GM18519 (cell line): ENCODE measurements around the gene TCF12.

Experiments used
- ATAC-seq: cut with Tn5 transposase; IDR thresholded peaks from one replicate; pipeline ENCODE4 v1.9.1; 2021; ENCODE audit warnings: mild to moderate bottlenecking, moderate library complexity; ENCODE audit not compliant: unreplicated experiment, low FRiP score

Gene TCF12

GRCh38 chr15:56918046-56918938 lies at the start of gene TCF12:
Gene TCF12 (plus strand): TSS chr15:56918644. CDS start chr15:56919914, 1,270 bp downstream.
- peak; percentile 54 for ATAC-seq

- no peak for ATAC-seq
These were observed 48.9 kb upstream of the TCF12 start for GRCh38 chr15:56869573-56869972.

- no peak for ATAC-seq
These were observed 47.3 kb upstream of the TCF12 start for GRCh38 chr15:56871185-56871584.

GRCh38 chr15:56871867-56872266 lies 46.6 kb upstream of the TCF12 start:
- ATAC-seq = no peak

DNA sequence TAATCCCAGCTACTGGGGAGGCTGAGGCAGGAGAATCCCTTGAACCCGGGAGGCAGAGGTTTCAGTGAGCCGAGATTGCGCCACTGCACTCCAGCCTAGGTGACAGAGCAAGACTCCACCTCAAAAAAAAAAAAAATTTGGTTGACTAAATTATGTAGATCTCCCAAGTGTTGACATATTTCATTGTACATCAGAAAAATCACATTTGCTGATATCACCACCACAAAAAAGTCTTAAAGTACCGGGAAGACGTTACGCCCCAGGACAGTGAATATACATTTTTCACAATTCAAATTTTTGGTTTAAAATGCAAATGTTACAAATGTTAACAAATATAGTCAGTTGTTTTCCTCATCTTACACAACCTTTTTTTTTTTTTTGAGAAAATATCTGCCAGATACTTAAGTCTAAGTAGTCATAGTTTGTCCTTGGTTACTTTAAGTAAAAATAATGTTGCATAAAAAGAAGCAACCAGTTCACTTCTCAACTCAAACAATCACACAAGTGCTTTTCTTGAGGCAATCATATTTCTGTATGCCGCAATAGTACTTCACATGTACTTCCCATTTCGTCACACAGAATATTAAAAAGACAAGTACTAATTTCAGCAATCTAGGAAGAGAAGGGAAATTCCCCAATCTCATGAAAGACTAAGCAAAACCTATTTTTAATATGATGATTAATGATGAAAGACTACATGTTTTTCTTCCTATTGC lies 41.0 kb upstream of the TCF12 start:
- no peak for ATAC-seq

GRCh38 chr15:56879502-56879901 lies 38.9 kb upstream of the TCF12 start:
- ATAC-seq = no peak

- no peak for ATAC-seq
These were observed 35.4 kb upstream of the TCF12 start for GRCh38 chr15:56883088-56883487.

- no peak for ATAC-seq
These were observed 32.0 kb upstream of the TCF12 start for GRCh38 chr15:56886363-56886931.

DNA sequence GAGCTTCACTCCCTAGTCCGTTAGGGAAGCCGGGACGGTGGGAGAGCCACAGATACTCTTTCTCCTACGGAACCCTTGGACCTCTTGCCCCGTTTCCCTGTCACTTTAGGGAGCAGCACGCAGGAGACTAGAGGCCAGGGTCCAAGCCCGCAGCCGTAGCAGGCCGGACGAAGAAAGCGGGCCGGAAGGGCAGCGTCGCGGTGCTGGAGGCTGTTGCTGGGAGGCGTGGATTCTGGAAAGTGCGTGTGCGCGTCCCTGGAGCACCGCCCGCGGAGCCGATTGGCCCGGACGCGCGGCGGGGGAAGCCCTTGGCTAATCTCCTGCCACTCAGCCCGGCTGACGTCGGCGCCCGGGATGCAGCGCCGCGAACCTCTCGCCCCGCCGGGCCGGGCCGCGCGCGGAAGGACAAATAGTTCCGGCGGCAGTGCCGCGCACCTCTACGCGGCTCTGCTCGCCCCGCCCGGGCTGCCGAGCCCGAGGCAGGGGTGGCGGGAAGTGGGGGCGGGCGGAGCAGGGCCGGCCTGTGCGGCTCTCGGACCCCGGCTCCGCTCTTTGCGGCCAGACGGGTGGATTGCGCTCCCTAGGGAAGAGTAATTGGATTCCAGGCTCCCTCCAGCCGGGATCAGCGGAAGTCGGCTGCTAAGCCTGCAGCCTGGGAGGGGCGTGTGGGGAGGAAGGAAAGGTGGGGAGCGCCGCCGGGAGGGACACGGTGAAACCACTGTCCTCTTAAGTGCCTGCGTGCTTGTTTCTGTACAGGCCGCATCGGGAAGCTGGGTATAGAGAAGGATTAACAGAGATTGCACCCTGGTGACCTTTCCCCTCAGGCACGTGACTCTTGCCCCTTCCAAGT lies 31.3 kb upstream of the TCF12 start:
- peak; percentile 76 for ATAC-seq

GRCh38 chr15:56887782-56888438 lies 30.5 kb upstream of the TCF12 start:
- ATAC-seq = no peak

DNA sequence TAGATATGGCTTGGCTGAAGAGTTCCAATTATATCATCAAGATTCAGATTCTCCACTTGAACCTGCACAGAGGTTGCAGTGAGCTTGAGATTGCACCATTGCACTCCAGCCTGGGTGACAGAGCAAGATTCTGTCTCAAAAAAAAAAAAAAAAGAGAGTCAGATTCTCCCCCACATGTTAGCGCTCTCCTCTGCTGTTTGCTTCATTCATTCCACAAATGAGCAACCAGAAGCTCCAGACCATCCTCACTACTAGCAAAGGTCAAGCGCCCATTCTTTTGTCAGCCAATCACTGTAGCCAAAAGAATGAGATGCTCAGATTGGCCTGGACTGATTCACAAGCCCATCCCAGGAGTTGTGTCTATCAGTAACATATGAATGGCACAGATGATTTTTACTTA lies 28.4 kb upstream of the TCF12 start:
- no peak for ATAC-seq

- ATAC-seq = no peak
These were observed 26.5 kb upstream of the TCF12 start for GRCh38 chr15:56891852-56892440.

DNA sequence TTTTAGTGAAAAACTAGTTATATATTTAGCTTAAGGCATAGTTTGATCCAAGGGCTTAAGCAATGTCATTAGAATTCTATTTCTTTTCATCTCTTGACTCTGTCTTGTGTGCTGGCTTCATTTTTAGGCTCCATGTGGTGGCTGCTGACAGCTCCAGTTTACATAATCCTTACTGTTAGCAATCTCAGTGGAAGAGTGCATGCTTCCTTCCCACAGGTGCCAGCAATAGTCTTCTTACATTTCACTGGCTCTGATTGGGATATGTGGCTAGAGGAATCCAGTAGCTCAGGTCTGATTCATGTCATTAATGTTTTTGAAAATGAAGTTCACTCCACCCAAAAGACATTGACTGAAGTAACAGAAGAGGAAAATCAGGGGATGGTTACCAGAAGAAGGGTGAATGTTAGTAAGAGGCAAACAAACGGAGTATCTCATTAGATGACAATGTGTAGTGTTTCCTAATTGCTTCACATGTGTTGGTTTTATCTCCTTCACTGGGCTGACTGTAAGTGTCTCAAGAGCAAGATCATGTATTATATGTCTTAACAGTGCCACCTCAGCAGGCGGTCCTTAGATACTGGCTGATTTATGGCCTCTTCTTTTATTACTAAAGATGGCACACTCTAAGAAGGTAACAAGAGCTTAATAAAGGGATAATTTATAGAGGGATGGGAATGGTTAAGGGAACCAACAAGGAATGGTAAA lies 25.6 kb upstream of the TCF12 start:
- ATAC-seq = no peak

GRCh38 chr15:56893364-56893678 lies 25.1 kb upstream of the TCF12 start:
- no peak for ATAC-seq

- no peak for ATAC-seq
These were observed 23.8 kb upstream of the TCF12 start for GRCh38 chr15:56894601-56895000.

DNA sequence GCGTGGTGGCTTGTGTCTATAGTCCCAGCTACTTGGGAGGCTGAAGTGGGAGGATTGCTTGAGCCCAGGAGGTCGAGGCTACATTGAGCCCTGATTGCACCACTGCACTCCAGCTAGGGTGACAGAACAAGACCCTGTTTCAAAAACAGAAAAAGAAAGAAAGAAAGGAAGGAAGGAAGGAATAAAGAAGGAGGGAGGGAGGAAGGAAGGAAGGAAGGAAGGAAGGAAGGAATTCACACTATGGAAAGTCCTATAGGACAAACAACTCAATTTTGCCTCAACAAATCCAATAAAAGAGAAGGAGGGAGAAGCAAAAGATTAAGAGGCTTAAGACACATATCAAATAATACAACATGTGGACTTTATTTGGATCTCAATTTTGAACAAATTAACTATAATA lies 16.5 kb upstream of the TCF12 start:
- ATAC-seq = no peak

DNA sequence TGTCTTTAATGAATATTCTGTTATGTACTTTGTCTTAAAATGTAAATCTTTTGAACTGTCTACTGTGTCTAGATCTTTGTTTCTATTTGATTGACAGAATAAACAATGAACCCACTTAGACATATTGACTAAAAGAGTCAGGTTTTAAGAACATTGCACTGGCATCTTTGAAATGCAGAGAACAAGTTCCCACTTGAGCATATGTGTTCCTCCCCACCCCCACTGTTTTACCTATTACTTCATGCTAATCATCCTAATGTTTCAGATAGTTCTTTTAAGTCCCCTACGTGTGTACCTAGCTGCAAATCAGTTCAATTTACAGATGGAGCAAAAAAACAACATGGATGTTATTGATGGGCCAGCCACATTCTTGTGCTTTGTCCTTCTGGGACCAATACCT lies 11.7 kb upstream of the TCF12 start:
- ATAC-seq = no peak

DNA sequence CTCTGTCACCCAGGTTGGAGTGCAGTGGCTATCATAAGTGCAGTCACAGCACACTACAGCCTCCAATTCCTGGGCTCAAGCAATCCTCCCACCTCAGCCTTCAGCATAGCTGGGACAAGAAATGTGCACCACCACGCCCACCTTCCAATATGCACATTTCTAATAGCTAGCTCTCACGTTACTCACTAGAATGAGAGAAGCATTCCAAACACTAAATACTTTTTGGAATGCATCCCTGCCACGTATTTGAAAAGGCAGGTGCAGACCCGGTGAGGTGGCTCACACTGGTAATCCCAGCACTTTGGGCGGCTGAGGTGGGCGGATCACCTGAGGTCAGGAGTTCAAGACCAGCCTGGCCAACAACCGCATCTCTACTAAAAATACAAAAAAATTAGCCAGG lies 7.6 kb upstream of the TCF12 start:
- no peak for ATAC-seq

DNA sequence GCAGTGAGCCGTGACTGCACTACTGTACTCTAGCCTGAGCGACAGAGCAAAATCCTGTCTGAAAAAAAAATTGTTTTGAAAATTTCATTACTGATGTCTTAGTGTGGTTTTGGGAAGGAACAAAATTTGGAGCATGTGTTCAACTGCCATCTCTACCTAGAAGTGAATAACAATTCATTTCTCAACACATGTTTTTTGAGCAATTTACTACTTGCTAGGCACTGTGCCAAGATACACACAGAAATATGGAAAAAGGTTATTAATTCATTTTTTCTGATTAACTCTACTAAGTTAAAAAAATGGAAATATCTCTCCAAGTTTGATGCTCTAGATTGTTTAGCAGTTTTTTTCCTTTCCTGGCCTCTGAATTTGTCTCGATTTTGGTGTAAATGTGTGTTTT lies 5.2 kb upstream of the TCF12 start:
- no peak for ATAC-seq
